SK-N-MC (cell line): ENCODE results near the gene YES1.

Experiments used
- EZH2 ChIP-seq: fragments of 200-600 bp; sonication (generic); IDR thresholded peaks from one replicate; pipeline ENCODE4 v1.6.1; 2017; ENCODE audit warnings: antibody characterized with exemption
- POLR2AphosphoS5 ChIP-seq: IDR thresholded peaks from 2 replicates; pipeline ENCODE4 v1.6.1; 2012; ENCODE audit warnings: mild to moderate bottlenecking, low read depth, low read length, borderline replicate concordance

- TF ChIP-seq POLR2AphosphoS5 (no peak), EZH2 (no peak)
Measured at GRCh38 chr18:765764-766549, 46.1 kb downstream of the YES1 start.
